ENCODE data around the gene DUSP18. TPM values are rescaled to one million over a fixed set of nuclear protein-coding genes. Genes with fewer than 3 reads are reported as not detected.

DUSP18 gene
- polyA plus RNA-seq, 2 of the 4 experiments (the other 2 are of a cell fraction) = 3.4 to 7.2 TPM

DNA sequence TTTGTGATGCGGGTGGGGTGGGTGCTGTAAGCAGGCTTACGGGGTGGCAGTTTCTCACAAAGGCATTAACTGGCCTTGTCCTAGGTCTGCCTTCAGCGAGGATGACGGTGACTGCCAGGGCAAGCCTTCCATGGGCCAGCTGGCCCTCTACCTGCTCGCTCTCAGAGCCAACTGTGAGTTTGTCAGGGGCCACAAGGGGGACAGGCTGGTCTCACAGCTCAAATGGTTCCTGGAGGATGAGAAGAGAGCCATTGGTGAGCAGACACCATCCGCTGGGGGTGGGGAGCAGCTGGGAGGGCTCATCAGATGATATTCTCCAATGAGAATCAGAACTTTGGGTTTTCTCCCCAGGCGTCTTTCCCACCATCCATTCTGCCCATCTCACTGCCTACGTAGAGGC is 54.9 kb downstream of the DUSP18 start:
- 92% methylated on average over 8 of the region's 8 CpGs for WGBS (ENCODE audit: missing lambda C conversion rate)

More for the DNA sequence above, 54.9 kb downstream of the DUSP18 start:
- DNase-seq (ENCODE audit: low read depth in 1 of 2, low spot score in 1 of 2) = no peak
- peaks cover 18% of the 10 kb centered on the region for H3K4me1 ChIP-seq
- H3K27ac ChIP-seq = no peak overlapping the region
- no peak for FAIRE-seq
- H3K4me3 ChIP-seq = no peak overlapping the region
- H3K4me2 ChIP-seq = no peak overlapping the region
- ChIA-PET POLR2A (no interaction called here), CTCF (interaction anchor here (0.6 to 2.1 kb wide), 3 partner anchors 21 to 307 kb away, joined by 3 to 5 read pairs (median 5); no protein-coding TSS in a partner anchor)
- no peaks in the 10 kb centered on the region for H3K9me3 ChIP-seq
- ATAC-seq = peak in 1 of 2 experiments; percentile 40; a peak in 1 of 6 replicates
- TF ChIP-seq TP53 (CRISPR knock-in tag; IDR thresholded peaks at IDR 0.05) (no peak), KDM5A (IDR thresholded peaks at IDR 0.05) (no peak), CEBPB (IDR thresholded peaks at IDR 0.05) (no peak), E2F6 (IDR thresholded peaks at IDR 0.05; ENCODE audit: borderline replicate concordance, low read depth) (no peak), EP300 (IDR thresholded peaks at IDR 0.05) (no peak)

Other genes with a start within 250 kb of the DUSP18 start
- gene MTFP1, start 242.1 kb downstream of the DUSP18 start, polyA plus RNA-seq (2011; rRNA removed) = 23.8 and 24.9 TPM in 2 replicates
- gene MTFP1, start 242.1 kb downstream of the DUSP18 start, polyA plus RNA-seq (2017; fragmentation: RNase III; extraction: RNeasy Plus Mini Kit Qiagen cat#74134 plus additional on column Dnase treatment) = 50.3 to 52.5 TPM (median 52.0 TPM) in 3 replicates
- 0.05 TPM in 1 of 2 replicates, not detected in the other for gene SEC14L3, start 195.9 kb downstream of the DUSP18 start, polyA plus RNA-seq (2011; rRNA removed)
- gene SEC14L3, start 195.9 kb downstream of the DUSP18 start, polyA plus RNA-seq (2017; fragmentation: RNase III; extraction: RNeasy Plus Mini Kit Qiagen cat#74134 plus additional on column Dnase treatment) = 0.04 TPM in 1 of 3 replicates, not detected in the others
- gene SEC14L4, start 162.2 kb downstream of the DUSP18 start, polyA plus RNA-seq (2011; rRNA removed) = 6.7 and 8.8 TPM in 2 replicates
- gene SEC14L4, start 162.2 kb downstream of the DUSP18 start, polyA plus RNA-seq (2017; fragmentation: RNase III; extraction: RNeasy Plus Mini Kit Qiagen cat#74134 plus additional on column Dnase treatment) = 7.7 to 10.0 TPM (median 9.3 TPM) in 3 replicates
- not detected in 2 replicates for gene SEC14L6, start 121.1 kb downstream of the DUSP18 start, polyA plus RNA-seq (2011; rRNA removed)
- gene SEC14L6, start 121.1 kb downstream of the DUSP18 start, polyA plus RNA-seq (2017; fragmentation: RNase III; extraction: RNeasy Plus Mini Kit Qiagen cat#74134 plus additional on column Dnase treatment) = not detected in 3 replicates
- 8.7 and 10.8 TPM in 2 replicates for gene GAL3ST1, start 93.2 kb downstream of the DUSP18 start, polyA plus RNA-seq (2011; rRNA removed)
- 10.4 to 14.0 TPM (median 12.5 TPM) in 3 replicates for gene GAL3ST1, start 93.2 kb downstream of the DUSP18 start, polyA plus RNA-seq (2017; fragmentation: RNase III; extraction: RNeasy Plus Mini Kit Qiagen cat#74134 plus additional on column Dnase treatment)
- 107 and 131 TPM in 2 replicates for gene PES1, start 76.0 kb downstream of the DUSP18 start, polyA plus RNA-seq (2011; rRNA removed)
- 111 to 116 TPM (median 111 TPM) in 3 replicates for gene PES1, start 76.0 kb downstream of the DUSP18 start, polyA plus RNA-seq (2017; fragmentation: RNase III; extraction: RNeasy Plus Mini Kit Qiagen cat#74134 plus additional on column Dnase treatment)
- gene TCN2, start 60.7 kb downstream of the DUSP18 start, polyA plus RNA-seq (2011; rRNA removed) = 4.3 and 5.6 TPM in 2 replicates
- gene TCN2, start 60.7 kb downstream of the DUSP18 start, polyA plus RNA-seq (2017; fragmentation: RNase III; extraction: RNeasy Plus Mini Kit Qiagen cat#74134 plus additional on column Dnase treatment) = 3.8 to 4.2 TPM (median 3.9 TPM) in 3 replicates
- 1.9 and 2.0 TPM in 2 replicates for gene SLC35E4, start 32.1 kb downstream of the DUSP18 start, polyA plus RNA-seq (2011; rRNA removed)
- 3.0 to 3.3 TPM (median 3.3 TPM) in 3 replicates for gene SLC35E4, start 32.1 kb downstream of the DUSP18 start, polyA plus RNA-seq (2017; fragmentation: RNase III; extraction: RNeasy Plus Mini Kit Qiagen cat#74134 plus additional on column Dnase treatment)
- 4.8 and 6.0 TPM in 2 replicates for gene OSBP2, start 27.0 kb upstream of the DUSP18 start, polyA plus RNA-seq (2011; rRNA removed)
- 2.7 to 4.7 TPM (median 3.9 TPM) in 3 replicates for gene OSBP2, start 27.0 kb upstream of the DUSP18 start, polyA plus RNA-seq (2017; fragmentation: RNase III; extraction: RNeasy Plus Mini Kit Qiagen cat#74134 plus additional on column Dnase treatment)

All from A549 (cell line).